Mucosa of gallbladder (tissue), 1 donor: ENCODE measurements around the gene PTPN23. TPM values are rescaled to one million over a fixed set of nuclear protein-coding genes. Genes with fewer than 3 reads are reported as not detected.

Source experiments
- DNase-seq: peaks from one replicate; pipeline ENCODE4 v3.0.0-alpha.2; 2020; ENCODE audit warnings: low spot score
- total RNA-seq: library from RNA; stranded (reverse); gene quantifications from one replicate; pipeline ENCODE4 v1.2.1, GENCODE V29; 2021
- donor health status: DM: no; HTN: no; CAD: no.

PTPN23 gene
- total RNA-seq, 1 donor from 2014 or later, result 58.2 TPM

- DNase-seq, result no peak
Observed at GRCh38 chr3:47405820-47406761, 25.3 kb downstream of the PTPN23 start.

GRCh38 chr3:47406762-47407149 lies 25.9 kb downstream of the PTPN23 start:
- DNase-seq, result no peak

- DNase-seq, result no peak
Observed at GRCh38 chr3:47407237-47407636, 26.4 kb downstream of the PTPN23 start.

- no peak for DNase-seq
Observed at GRCh38 chr3:47407896-47408838, 27.3 kb downstream of the PTPN23 start.

GRCh38 chr3:47408839-47409229 lies 28.0 kb downstream of the PTPN23 start:
- no peak for DNase-seq

- DNase-seq, result no peak
Observed at GRCh38 chr3:47409284-47409683, 28.5 kb downstream of the PTPN23 start.

- no peak for DNase-seq
Observed at GRCh38 chr3:47409688-47410416, 29.0 kb downstream of the PTPN23 start.

GRCh38 chr3:47410417-47410720 lies 29.5 kb downstream of the PTPN23 start:
- DNase-seq, result no peak

GRCh38 chr3:47410801-47411646 lies 30.2 kb downstream of the PTPN23 start:
- DNase-seq, result no peak

GRCh38 chr3:47411696-47412452 lies 31.1 kb downstream of the PTPN23 start:
- DNase-seq, result no peak

- no peak for DNase-seq
Observed at GRCh38 chr3:47412453-47412756, 31.6 kb downstream of the PTPN23 start.

- no peak for DNase-seq
Observed at GRCh38 chr3:47412842-47413520, 32.2 kb downstream of the PTPN23 start.

- no peak for DNase-seq
Observed at GRCh38 chr3:47413751-47414150, 32.9 kb downstream of the PTPN23 start.

GRCh38 chr3:47414161-47414564 lies 33.3 kb downstream of the PTPN23 start:
- no peak for DNase-seq

- DNase-seq, result no peak
Observed at GRCh38 chr3:47414666-47415587, 34.1 kb downstream of the PTPN23 start.

GRCh38 chr3:47416041-47416440 lies 35.2 kb downstream of the PTPN23 start:
- no peak for DNase-seq

GRCh38 chr3:47418167-47419082 lies 37.6 kb downstream of the PTPN23 start:
- no peak for DNase-seq
